GM10847 (cell line): ENCODE measurements around the gene HS3ST6.

Source experiments
- POLR2A ChIP-seq: IDR thresholded peaks from 2 replicates; pipeline ENCODE4 v1.6.1; 2011; ENCODE audit not compliant: insufficient read length; ENCODE audit errors: extremely low read depth

Gene HS3ST6

GRCh38 chr16:1933097-1933661, 15.0 kb upstream of the HS3ST6 start:
- TF ChIP-seq POLR2A: no peak

- no peak for TF ChIP-seq POLR2A
These were observed 14.1 kb upstream of the HS3ST6 start for GRCh38 chr16:1932050-1933028.

DNA sequence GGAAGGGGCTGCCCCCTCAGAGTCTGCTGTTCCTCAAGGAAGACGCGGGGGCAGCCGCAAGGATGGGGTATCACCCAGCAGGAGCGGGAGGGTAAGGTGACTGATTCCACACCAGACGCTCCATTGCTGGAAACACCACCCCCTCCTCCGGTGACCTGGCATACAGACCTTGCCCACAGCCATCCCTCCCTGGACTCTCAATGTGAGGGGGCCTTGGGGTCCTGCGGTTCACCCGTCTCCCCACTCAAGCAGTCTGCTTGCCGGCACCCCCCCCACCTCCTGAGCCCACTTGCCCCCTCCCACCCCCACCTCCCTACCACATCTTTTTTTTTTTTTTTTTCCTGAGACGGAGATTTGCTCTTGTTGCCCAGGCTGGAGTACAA, 12.1 kb upstream of the HS3ST6 start:
- no peak for TF ChIP-seq POLR2A

DNA sequence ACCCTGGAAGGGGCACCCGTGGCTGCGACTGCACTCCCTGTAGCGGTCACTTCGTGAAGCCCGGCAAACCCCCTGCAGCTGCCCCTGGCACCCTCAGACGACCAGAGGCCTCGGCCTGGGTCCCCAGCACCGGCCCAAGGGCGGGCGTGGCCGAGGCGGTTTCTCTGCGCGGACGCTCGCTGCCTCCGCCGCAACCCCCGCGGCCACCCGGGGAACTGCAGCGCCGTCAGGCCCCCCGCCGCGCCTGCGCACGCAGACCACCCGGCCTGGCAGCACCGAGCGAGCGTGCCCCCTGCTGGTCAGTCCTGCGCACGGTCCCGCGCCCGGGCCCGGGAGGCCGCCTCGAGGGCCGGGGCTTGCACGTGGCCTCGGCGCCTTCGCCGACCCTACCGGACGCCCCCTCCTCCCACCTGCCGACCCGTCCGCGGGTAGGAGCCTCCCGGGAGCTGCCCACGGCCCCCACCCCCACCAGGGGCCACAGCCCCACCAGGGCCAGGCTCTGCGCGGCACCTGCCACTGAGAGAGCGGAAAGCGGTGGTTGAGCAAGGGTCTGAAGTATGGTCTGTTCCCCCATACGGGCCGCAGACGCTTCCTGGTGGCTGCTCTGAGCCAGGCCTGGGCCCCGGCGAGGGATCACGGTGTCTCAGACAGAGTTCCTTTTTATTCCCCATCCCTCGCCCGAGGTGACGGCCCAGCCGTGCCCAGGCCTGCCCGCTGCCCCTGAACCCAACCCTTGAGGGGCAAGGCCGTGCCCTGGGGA, 11.5 kb upstream of the HS3ST6 start:
- TF ChIP-seq POLR2A: no peak

- no peak for TF ChIP-seq POLR2A
These were observed 10.9 kb upstream of the HS3ST6 start for GRCh38 chr16:1929105-1929504.

GRCh38 chr16:1926271-1926670, 8.1 kb upstream of the HS3ST6 start:
- no peak for TF ChIP-seq POLR2A

DNA sequence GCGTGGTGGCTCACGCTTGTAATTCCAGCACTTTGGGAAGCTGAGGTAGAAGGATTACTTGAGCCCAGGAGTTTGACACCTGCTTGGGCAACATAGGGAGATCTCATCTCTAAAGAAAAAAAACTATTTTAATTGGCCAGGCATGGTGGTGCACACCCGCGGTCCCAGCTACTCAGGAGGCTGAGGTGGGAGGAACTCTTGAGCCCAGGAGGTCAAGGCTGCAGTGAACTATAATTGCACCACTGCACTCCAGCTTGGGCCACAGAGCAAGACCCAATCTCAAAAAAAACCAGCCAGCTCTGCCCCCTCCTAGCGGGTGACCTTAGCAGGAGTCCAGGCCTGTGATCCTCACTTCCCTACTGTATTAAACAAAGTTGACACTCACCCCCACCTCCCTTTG, 5.9 kb upstream of the HS3ST6 start:
- no peak for TF ChIP-seq POLR2A

- no peak for TF ChIP-seq POLR2A
These were observed 5.3 kb upstream of the HS3ST6 start for GRCh38 chr16:1923299-1924034.

DNA sequence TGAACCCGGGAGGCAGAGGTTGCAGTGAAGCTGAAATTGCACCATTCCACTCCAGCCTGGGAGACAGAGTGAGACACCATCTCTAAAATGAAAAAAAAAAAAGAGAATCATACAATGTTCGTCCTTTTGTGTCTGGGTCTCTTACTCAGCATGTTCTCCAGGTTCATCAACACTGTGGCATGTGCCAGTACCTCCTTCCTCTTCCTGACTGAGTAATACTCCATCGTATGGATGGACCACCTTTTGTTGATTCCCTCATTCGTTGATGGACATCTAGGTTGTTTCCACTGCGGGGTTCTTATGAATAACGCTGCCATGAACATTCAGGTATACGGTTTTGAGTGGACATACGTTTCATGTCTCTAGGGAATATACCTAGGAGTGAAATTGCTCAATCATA, 4.1 kb upstream of the HS3ST6 start:
- no peak for TF ChIP-seq POLR2A

DNA sequence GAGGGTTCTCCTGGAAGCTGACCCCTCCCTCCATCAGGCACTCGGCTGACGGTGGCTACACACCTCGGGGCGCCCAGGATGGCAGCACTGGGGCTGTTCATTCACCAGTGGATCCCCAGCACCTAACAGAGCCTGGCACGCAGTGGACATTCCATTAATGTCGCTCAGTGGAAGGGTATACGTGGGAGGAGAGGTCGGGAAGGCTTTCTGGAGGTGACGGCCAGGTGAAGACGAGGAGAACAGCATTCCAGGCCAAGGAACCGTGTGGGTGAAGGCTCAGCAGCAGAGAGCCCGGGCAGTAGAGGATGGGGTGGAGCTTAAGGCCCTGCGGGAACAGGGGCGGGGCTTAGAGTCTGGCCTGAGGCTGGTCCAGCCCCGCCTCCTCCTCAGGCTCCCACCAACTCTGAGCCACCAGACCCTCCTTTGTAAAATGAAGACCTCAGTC, 2.5 kb upstream of the HS3ST6 start:
- TF ChIP-seq POLR2A: no peak

- TF ChIP-seq POLR2A: no peak
These were observed 1.2 kb upstream of the HS3ST6 start for GRCh38 chr16:1919327-1919998.

GRCh38 chr16:1917665-1918350, 407 bp downstream of the HS3ST6 start:
- no peak for TF ChIP-seq POLR2A

- no peak for TF ChIP-seq POLR2A
These were observed 1.1 kb downstream of the HS3ST6 start for GRCh38 chr16:1917056-1917664.

DNA sequence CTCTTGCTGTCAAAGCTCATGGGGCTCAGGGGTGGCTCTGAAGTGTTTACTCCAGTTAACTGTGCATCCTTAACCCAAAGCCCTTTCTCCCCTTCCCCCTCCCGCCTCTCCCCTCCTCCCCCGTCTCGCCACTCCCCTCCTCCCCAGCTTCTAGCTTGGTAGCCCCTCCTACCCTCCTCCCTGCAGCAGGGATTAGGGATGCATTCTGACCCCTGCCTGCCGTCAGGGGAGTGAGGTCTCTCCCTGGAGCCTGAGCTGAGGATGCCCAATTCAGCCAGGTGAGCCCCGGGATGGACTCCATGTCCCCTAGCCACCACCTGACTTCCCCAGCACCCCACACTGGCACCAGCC, 1.6 kb downstream of the HS3ST6 start:
- no peak for TF ChIP-seq POLR2A
